Hematopoietic multipotent progenitor cell treated with erythropoietin and hydrocortisone succinate and interleukin-3 and kit ligand, for 15 days (in vitro differentiated cells): ENCODE data around the gene HIPK2.

Experiments used
- DNase-seq: peaks from one replicate; pipeline ENCODE4 v3.0.0-alpha.2; 2015; ENCODE audit warnings: low spot score

HIPK2 gene

GRCh38 chr7:139752604-139753003 lies 25.2 kb downstream of the HIPK2 start:
- no peak for DNase-seq

- no peak for DNase-seq
Measured at GRCh38 chr7:139752148-139752547, 25.6 kb downstream of the HIPK2 start.

- no peak for DNase-seq
Measured at GRCh38 chr7:139750459-139751095, 27.2 kb downstream of the HIPK2 start.

- no peak for DNase-seq
Measured at GRCh38 chr7:139749545-139749944, 28.3 kb downstream of the HIPK2 start.

- no peak for DNase-seq
Measured at GRCh38 chr7:139748941-139749340, 28.9 kb downstream of the HIPK2 start.

- no peak for DNase-seq
Measured at GRCh38 chr7:139748373-139748765, 29.4 kb downstream of the HIPK2 start.

- no peak for DNase-seq
Measured at GRCh38 chr7:139747662-139748372, 30.0 kb downstream of the HIPK2 start.

GRCh38 chr7:139746652-139747051 lies 31.1 kb downstream of the HIPK2 start:
- DNase-seq: no peak

GRCh38 chr7:139745678-139746143 lies 32.1 kb downstream of the HIPK2 start:
- DNase-seq: no peak

GRCh38 chr7:139744768-139745677 lies 32.8 kb downstream of the HIPK2 start:
- DNase-seq: no peak

GRCh38 chr7:139743967-139744767 lies 33.6 kb downstream of the HIPK2 start:
- no peak for DNase-seq

GRCh38 chr7:139743267-139743966 lies 34.4 kb downstream of the HIPK2 start:
- DNase-seq: no peak

- DNase-seq: no peak
Measured at GRCh38 chr7:139741789-139742344, 35.9 kb downstream of the HIPK2 start.

GRCh38 chr7:139741239-139741638 lies 36.6 kb downstream of the HIPK2 start:
- no peak for DNase-seq

- DNase-seq: no peak
Measured at GRCh38 chr7:139739863-139740597, 37.8 kb downstream of the HIPK2 start.

GRCh38 chr7:139738772-139739171 lies 39.0 kb downstream of the HIPK2 start:
- DNase-seq: no peak

- DNase-seq: no peak
Measured at GRCh38 chr7:139738101-139738489, 39.7 kb downstream of the HIPK2 start.

- no peak for DNase-seq
Measured at GRCh38 chr7:139737221-139738100, 40.3 kb downstream of the HIPK2 start.

GRCh38 chr7:139735912-139736595 lies 41.7 kb downstream of the HIPK2 start:
- DNase-seq: no peak
